Small intestine (tissue), 7 donors: ENCODE data around the gene CLIC5. TPM values are rescaled to one million over a fixed set of nuclear protein-coding genes. Genes with fewer than 3 reads are reported as not detected.

Source experiments
- DNase-seq, 2 donors: peaks; one replicate each; pipeline versions ENCODE4 v3.0.0 to v3.0.0-alpha.2; 2013
- FAIRE-seq: peaks from 2 replicates; lab custom pipeline; 2012; peaks lifted over from hg19 to GRCh38; lab: Jason Lieb, UNC
- H3K27ac ChIP-seq, 3 donors: one replicate each; pipeline ENCODE4 v1.5.1; 2013; ENCODE audit warnings: low read length in 2 of 3, mild to moderate bottlenecking in 2 of 3, control low read depth in 1 of 3, inconsistent platforms in 1 of 3, low read depth in 1 of 3, moderate library complexity in 1 of 3
- H3K27me3 ChIP-seq, 3 donors: one replicate each; pipeline ENCODE4 v1.6.1; 2013; ENCODE audit warnings: low read length in 3 of 3, inconsistent platforms in 1 of 3; ENCODE audit not compliant: control insufficient read depth in 3 of 3, insufficient read depth in 3 of 3
- H3K36me3 ChIP-seq, 3 donors: one replicate each; pipeline ENCODE4 v1.6.1; 2013; ENCODE audit warnings: low read length in 3 of 3, inconsistent platforms in 1 of 3, low read depth in 1 of 3, mild to moderate bottlenecking in 1 of 3, moderate library complexity in 1 of 3; ENCODE audit not compliant: control insufficient read depth in 3 of 3, insufficient read depth in 2 of 3
- H3K4me1 ChIP-seq, 3 donors: one replicate each; pipeline ENCODE4 v1.6.1; 2013; ENCODE audit warnings: low read length in 2 of 3, inconsistent platforms in 1 of 3, low read depth in 1 of 3, mild to moderate bottlenecking in 1 of 3, moderate library complexity in 1 of 3; ENCODE audit not compliant: control insufficient read depth in 3 of 3, insufficient read depth in 2 of 3
- H3K4me3 ChIP-seq, 3 donors: one replicate each; pipeline ENCODE4 v1.5.1; 2013; ENCODE audit warnings: low read length in 3 of 3, control low read depth in 1 of 3, inconsistent platforms in 1 of 3, low read depth in 1 of 3, mild to moderate bottlenecking in 1 of 3, moderate library complexity in 1 of 3
- H3K9me3 ChIP-seq, 2 donors: one replicate each; pipeline ENCODE4 v1.6.1; 2013; ENCODE audit warnings: low read depth in 1 of 2, low read length in 1 of 2; ENCODE audit not compliant: control insufficient read depth in 2 of 2, insufficient read depth in 1 of 2
- WGBS, 3 donors: extraction: QIAGEN DNeasy Blood & Tissue Kit; methylation state at CpG; one replicate each; pipeline ENCODE4 v1.1.7; 2013; 5-methylcytosine and 5-hydroxymethylcytosine counted together
- polyA plus RNA-seq, 4 donors: library from polyadenylated mRNA; stranded (reverse) in 3 of 4; unstranded in 1 of 4; fragments of 200-250 nt in 3 of 4; fragments of 120-200 nt in 1 of 4; gene quantifications; one replicate each; pipeline versions ENCODE4 v1.2.1 to v1.2.3, GENCODE V29; 2013
- donor health status: healthy with polysubstance abuse.
- donor health status: control.
- donor health status: control.
- donor health status: Bipolar disorder and iron deficiency.
- donor health status: healthy.

CLIC5 gene
- polyA plus RNA-seq, 4 donors: 9.3 to 65.7 (median 21.8) TPM

DNA sequence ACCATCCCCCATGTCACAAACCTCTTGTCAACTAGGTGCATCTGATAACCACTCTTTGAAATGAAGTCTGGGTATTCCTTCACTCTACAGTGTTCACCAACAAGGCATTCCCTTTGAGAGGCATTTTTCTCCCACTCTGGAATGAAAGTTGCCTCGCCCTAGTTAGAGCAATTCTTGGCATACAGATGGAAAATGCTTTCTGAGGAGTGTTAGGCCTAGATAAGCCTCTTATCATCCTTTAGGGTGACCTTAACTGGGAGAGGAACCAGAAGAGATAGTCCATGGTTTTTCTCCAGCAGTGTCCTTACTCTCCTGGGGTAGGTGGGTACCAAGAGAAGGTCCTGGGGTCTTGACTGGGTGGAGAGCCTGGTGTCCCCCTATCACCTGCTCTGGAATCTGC, 14.8 kb downstream of the CLIC5 start:
- Histone ChIP-seq H3K27ac (no peak overlapping the region), H3K4me3 (no peak overlapping the region), H3K36me3 (peaks cover 0 to 18% (median 0%) of the 10 kb centered on the region in 3 donors), H3K9me3 (no peaks in the 10 kb centered on the region), H3K4me1 (peaks cover 0 to 2% (median 0%) of the 10 kb centered on the region in 3 donors), H3K27me3 (no peaks in the 10 kb centered on the region)
- no peak for FAIRE-seq
- 62 to 76% (median 72%) methylated on average over 1 of the region's 1 CpG for WGBS, 3 donors
- peak in 1 of 2 donors; percentile 29 for DNase-seq

DNA sequence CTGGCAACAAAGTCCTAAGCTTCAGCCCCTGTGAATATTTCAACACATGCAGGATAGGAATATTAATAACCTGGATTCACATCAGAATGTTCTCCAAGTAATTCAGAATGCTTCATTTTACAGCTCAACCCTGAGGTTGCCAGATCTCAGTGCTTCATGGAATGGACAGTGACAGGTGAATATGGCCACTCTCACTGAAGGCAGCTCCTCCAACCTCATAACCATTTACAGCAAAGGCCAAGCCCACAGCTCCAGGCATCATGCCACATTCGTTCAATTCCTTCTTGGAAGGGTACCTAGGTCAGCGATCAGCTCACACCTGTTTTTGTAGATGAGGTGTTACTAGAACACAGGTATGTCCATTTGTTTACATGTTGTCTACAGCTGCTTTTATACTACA, 17.1 kb downstream of the CLIC5 start:
- Histone ChIP-seq H3K27ac (no peak overlapping the region), H3K9me3 (no peaks in the 10 kb centered on the region), H3K36me3 (peaks cover 0 to 9% (median 0%) of the 10 kb centered on the region in 3 donors), H3K4me3 (no peak overlapping the region), H3K4me1 (peaks cover 0 to 2% (median 0%) of the 10 kb centered on the region in 3 donors), H3K27me3 (no peaks in the 10 kb centered on the region)
- FAIRE-seq: no peak
- DNase-seq: no peak
- 17 to 73% (median 45%) methylated on average over 2 of the region's 2 CpGs for WGBS, 3 donors

DNA sequence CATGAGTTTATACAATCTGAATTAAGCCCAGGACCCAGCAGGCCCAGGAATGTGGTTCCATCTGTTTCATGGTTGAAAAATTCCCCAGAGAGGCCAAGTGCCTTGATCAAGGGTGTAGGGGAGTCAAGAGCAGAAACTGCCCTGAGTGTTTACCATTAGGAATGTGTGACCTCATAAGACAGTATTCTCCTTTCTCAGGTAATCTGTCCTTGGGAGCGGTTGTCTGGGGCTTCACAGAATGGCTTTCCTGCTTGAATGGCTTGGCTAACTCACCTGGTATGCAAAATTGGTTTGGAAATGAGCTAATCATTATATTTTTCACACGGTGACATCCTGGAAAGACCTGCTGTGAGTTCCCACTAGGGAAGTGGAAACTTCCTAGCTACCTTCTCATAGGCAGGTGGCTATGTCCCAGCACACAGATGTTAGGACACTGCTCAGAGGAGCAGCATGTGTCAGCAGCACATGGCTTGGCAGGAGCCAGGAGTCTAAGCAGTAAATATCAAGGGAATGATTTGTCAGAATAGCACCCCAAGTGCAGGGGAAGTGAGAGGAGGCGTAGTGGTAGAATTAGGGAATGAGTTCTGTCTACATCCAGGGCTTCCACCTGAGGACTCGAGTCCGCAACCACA, 17.7 kb downstream of the CLIC5 start:
- Histone ChIP-seq H3K27me3 (no peaks in the 10 kb centered on the region), H3K4me3 (no peak overlapping the region), H3K4me1 (peaks cover 0 to 2% (median 0%) of the 10 kb centered on the region in 3 donors), H3K9me3 (no peaks in the 10 kb centered on the region), H3K36me3 (peaks cover 0 to 9% (median 0%) of the 10 kb centered on the region in 3 donors), H3K27ac (no peak overlapping the region)
- no peak for FAIRE-seq
- DNase-seq: peak in 1 of 2 donors; percentile 27
- 82 to 90% (median 85%) methylated on average over 5 of the region's 5 CpGs for WGBS, 3 donors

DNA sequence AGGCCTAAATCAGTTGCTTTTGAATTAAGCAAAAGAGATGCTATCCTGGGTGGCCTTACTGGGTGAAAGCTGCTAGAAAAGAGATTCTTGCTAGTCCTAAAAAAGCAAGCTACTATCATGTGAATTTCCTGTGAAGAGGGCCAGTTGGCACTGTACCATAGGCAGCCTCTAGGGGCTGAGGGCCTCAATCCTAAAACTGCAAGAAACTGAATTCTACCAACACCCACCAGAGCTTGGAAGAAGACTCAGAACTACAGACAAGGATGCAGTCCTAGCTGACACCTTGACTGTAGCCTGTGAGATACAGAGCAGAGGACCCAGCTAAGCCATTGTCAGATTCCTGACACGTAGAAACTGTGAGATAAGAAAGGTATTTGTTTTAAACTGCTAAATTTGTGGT, 24.5 kb downstream of the CLIC5 start:
- Histone ChIP-seq H3K27me3 (no peaks in the 10 kb centered on the region), H3K4me3 (no peak overlapping the region), H3K9me3 (peaks cover 0 to 3% of the 10 kb centered on the region in 2 donors), H3K4me1 (peaks cover 2 to 18% (median 9%) of the 10 kb centered on the region in 3 donors), H3K36me3 (peaks cover 0 to 4% (median 0%) of the 10 kb centered on the region in 3 donors), H3K27ac (no peak overlapping the region)
- 81 to 87% (median 84%) methylated on average over 1 of the region's 1 CpG for WGBS, 3 donors
- DNase-seq (no peak), FAIRE-seq (no peak)

DNA sequence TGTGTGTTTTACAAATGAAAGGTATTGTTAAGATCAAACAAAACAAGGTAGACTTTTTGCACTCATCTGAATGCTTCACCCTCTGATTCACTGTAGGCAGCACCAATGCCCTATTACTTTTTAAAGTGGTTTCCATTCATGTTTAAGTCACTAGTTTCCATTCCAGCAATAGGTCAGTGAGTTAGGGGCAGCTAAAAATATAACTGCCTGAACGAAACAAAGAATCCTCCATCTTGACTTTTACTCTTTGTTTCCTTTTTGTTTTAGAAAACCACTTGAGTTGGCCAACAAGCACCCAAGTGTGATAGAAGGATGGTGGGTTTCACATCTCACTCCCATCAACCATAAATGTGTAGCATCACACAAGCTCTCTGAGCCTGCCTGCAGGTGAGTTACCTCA, 25.5 kb downstream of the CLIC5 start:
- Histone ChIP-seq H3K27me3 (no peaks in the 10 kb centered on the region), H3K4me3 (no peak overlapping the region), H3K4me1 (peaks cover 2 to 20% (median 9%) of the 10 kb centered on the region in 3 donors), H3K9me3 (peaks cover 0 to 3% of the 10 kb centered on the region in 2 donors), H3K27ac (no peak overlapping the region), H3K36me3 (peaks cover 0 to 7% (median 0%) of the 10 kb centered on the region in 3 donors)
- FAIRE-seq: no peak
- 83 to 93% (median 90%) methylated on average over 1 of the region's 1 CpG for WGBS, 3 donors
- no peak for DNase-seq

DNA sequence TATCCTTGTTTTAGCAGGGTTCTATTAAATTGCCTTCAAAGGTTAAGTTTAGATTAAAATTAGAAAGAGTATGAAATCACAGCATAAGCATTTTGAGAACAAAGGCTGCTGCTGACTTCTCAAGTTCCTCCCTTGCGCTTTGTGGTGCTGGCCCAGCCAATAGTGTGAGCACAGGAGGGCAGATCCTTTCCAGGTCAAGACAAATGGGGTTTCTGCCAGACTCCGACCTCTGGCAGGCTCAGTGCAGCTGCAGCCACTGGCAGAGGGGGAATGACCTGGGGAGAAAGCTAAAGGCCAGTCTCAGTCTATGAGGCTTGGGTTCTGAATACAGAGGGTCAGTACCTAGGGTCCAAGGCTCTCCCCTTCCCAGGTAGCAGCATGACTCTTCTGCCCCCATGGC, 27.0 kb downstream of the CLIC5 start:
- Histone ChIP-seq H3K4me3 (no peak overlapping the region), H3K27me3 (no peaks in the 10 kb centered on the region), H3K4me1 (peaks cover 2 to 23% (median 9%) of the 10 kb centered on the region in 3 donors), H3K9me3 (peaks cover 0 to 3% of the 10 kb centered on the region in 2 donors), H3K27ac (peak overlapping the region in 2 of 3 donors; percentile 27 to 73), H3K36me3 (peaks cover 0 to 14% (median 0%) of the 10 kb centered on the region in 3 donors)
- peak in 1 of 2 donors; percentile 30 for DNase-seq
- 77 to 84% (median 83%) methylated on average over 2 of the region's 2 CpGs for WGBS, 3 donors
- FAIRE-seq: no peak

DNA sequence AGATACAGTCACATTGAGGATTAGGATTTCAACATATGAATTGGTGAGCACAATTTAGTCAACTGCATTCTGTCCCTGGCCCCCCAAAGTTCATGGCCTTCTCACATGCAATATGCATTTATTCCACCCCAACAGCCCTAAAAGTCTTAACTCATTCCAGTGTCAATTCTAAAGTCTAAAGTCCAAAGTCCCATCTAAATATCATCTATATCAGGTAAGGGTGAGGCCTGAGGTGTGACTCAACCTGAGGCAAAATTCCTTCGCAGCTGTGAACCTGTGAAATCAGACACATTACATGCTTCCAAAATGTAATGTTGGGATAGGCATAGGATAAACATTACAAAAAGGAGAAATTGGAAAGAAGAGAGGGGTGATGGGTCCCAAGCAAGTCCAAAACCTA, 27.8 kb downstream of the CLIC5 start:
- Histone ChIP-seq H3K4me1 (peaks cover 2 to 27% (median 9%) of the 10 kb centered on the region in 3 donors), H3K9me3 (peaks cover 0 to 3% of the 10 kb centered on the region in 2 donors), H3K4me3 (no peak overlapping the region), H3K27ac (peak overlapping the region in 2 of 3 donors; percentile 8 to 73), H3K27me3 (no peaks in the 10 kb centered on the region), H3K36me3 (peaks cover 0 to 14% (median 0%) of the 10 kb centered on the region in 3 donors)
- 31 to 59% (median 58%) methylated on average over 1 of the region's 1 CpG for WGBS, 3 donors
- DNase-seq (peak; percentile 89 to 91), FAIRE-seq (no peak)

DNA sequence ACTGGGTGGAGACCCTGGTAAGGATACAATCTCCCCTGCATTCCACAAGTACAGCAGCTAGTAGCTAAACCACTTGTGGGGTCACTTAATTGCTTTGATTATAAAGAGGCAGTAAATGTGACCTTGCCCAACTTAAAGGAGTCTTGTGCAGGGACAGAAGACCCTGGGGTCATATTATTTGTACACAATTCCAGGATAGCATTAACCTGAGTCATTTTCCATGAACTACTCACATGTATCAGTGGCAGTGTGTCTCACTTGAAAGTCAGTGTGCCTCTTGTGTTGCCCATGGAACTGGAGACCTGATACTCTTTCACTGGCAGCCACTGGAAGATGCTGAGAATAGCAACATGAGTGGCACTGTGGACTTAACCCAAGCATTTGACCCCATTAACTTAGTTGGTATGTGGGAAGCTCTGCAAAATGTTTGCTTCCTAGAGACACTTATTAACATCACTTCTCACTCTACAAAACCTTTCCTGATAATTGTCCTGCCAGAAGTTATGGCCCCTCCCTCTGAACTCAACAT, 28.9 kb downstream of the CLIC5 start:
- peak overlapping the region in 1 of 3 donors; percentile 43 for H3K27ac ChIP-seq
- no peak overlapping the region for H3K4me3 ChIP-seq
- FAIRE-seq (no peak), DNase-seq (peak in 1 of 2 donors; percentile 31)
- no peaks in the 10 kb centered on the region for H3K27me3 ChIP-seq
- H3K9me3 ChIP-seq: peaks cover 0 to 3% of the 10 kb centered on the region in 2 donors
- H3K36me3 ChIP-seq: peaks cover 0 to 14% (median 0%) of the 10 kb centered on the region in 3 donors
- H3K4me1 ChIP-seq: peaks cover 2 to 27% (median 9%) of the 10 kb centered on the region in 3 donors
